RWPE1 (cell line): Measurements from ENCODE around the gene TACC2.

Source experiments
- CTCF ChIA-PET: fragments of 350-600 bp; sonication (Branson Sonifier 250); formaldehyde crosslinking; extraction: SDS; loops from one replicate; lab custom pipeline; 2021; lab: Yijun Ruan, JAX
- POLR2A ChIA-PET: fragments of 400-600 bp; formaldehyde crosslinking; extraction: SDS; loops from one replicate; lab custom pipeline; 2020; ENCODE audit warnings: antibody characterized with exemption; ENCODE audit not compliant: low non-redundant PET; lab: Yijun Ruan, JAX
- DNase-seq: peaks from one replicate; pipeline ENCODE4 v3.0.0; 2012; ENCODE audit warnings: low spot score
- H3K27ac ChIP-seq: fragments of 450-650 bp; 2 replicates; pipeline ENCODE4 v1.5.1; 2017
- CTCF ChIP-seq: fragments of 450-650 bp; conservative IDR thresholded peaks from 2 replicates; pipeline ENCODE4 v1.5.1; 2017; ENCODE audit warnings: low read depth, mild to moderate bottlenecking

TACC2 gene

DNA sequence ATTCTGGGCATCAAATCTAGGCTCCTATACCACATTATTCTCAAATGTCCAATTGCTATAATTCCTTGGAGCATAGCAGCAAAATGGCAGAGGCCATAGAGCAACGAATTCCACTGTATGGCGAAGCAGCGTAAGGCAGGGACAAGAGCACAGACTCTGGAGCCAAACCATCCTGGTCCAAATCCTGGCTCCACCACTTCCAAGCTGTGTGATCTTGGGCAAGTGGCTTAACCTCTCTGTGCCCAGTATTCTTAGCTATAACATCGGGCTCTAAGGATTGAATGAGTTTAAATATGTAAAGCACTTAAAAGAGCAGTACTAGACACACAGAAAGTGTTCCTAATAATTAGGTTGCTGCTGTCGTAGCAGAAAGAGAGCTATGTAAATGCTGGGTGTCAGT lies 56.2 kb downstream of the TACC2 start:
- CTCF ChIA-PET, result no interaction called here
- POLR2A ChIA-PET, result interaction anchor here (0.6 kb wide), 1 partner anchor 45 kb away, joined by 4 read pairs; no protein-coding TSS in a partner anchor
- no peak for TF ChIP-seq CTCF
- no peak for DNase-seq
- H3K27ac ChIP-seq, result no peak overlapping the region

DNA sequence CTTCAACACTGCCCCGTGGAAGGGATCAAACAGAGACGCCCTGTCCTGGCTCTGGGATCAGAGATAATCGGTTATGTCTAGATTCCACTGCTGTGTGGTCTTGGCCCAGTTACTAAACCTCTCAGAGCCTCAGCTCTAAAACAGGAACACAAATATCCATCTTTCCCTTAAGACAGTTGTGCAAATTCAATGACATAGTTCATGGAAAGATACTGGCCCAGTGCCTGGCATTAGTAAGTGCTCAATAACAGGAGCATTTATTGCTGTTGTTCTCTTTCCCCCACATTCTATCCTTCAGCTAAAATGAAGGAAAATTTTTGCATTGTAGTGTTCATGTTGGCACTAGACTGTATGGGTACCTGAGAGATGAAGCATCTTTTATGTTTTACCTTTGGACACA lies 58.6 kb downstream of the TACC2 start:
- H3K27ac ChIP-seq, result no peak overlapping the region
- ChIA-PET POLR2A (no interaction called here), CTCF (no interaction called here)
- no peak for DNase-seq
- TF ChIP-seq CTCF, result no peak

DNA sequence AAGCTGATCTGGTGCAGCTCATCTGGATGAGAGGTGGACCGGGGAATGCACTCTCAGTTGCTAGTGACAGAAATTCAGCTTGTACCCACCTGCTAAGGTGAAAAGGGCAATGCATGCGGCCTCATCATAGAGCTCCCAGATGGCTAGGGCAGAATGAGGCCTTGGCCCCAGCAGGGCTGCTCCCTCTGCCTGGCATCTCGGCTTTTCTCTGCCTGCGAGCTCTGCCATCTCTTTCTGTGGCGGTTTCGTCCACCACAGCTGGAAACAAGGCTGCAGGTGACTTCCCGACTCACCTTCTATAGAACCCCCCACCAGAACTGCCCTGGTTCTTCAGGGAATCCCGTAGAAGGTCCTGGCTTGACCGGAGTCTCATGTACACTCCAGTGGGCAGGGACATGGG lies 60.1 kb downstream of the TACC2 start:
- H3K27ac ChIP-seq, result no peak overlapping the region
- no peak for TF ChIP-seq CTCF
- CTCF ChIA-PET, result interaction anchor here (1.0 kb wide), 1 partner anchor 64 kb away, joined by 4 read pairs; no protein-coding TSS in a partner anchor
- DNase-seq, result no peak
- POLR2A ChIA-PET, result no interaction called here

- POLR2A ChIA-PET, result no interaction called here
- CTCF ChIA-PET, result interaction anchor here (0.7 to 1.8 kb wide), 3 partner anchors 21 to 115 kb away, joined by 3 to 8 read pairs (median 5); no protein-coding TSS in a partner anchor
- no peak for DNase-seq
- TF ChIP-seq CTCF, result no peak
- no peak overlapping the region for H3K27ac ChIP-seq
These were observed 61.3 kb downstream of the TACC2 start for GRCh38 chr10:122050311-122050710.

DNA sequence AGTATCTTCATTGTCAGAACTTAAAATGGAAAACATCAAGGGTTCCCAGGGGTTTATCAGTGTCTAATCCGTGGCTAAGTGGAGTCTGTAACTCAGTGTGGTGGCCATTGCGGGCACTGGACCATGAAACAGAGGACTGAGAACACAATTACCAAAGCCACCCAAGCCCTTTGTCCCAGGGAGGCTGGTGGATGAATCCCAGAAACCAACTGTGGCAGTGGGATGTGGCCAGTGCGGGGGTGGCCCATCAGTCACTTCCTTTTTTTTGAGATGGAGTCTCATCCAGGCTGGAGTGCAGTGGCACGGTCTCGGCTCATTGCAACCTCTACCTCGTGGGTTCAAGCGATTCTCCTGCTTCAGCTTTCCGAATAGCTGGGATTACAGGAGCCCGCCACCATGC lies 61.8 kb downstream of the TACC2 start:
- no peak for DNase-seq
- POLR2A ChIA-PET, result no interaction called here
- CTCF ChIA-PET, result interaction anchor here (0.7 to 1.8 kb wide), 5 partner anchors 37 to 116 kb away, joined by 3 to 8 read pairs (median 5); no protein-coding TSS in a partner anchor
- H3K27ac ChIP-seq, result peak overlapping the region; percentile 43; the same call in 1 of the 2 replicates
- no peak for TF ChIP-seq CTCF

DNA sequence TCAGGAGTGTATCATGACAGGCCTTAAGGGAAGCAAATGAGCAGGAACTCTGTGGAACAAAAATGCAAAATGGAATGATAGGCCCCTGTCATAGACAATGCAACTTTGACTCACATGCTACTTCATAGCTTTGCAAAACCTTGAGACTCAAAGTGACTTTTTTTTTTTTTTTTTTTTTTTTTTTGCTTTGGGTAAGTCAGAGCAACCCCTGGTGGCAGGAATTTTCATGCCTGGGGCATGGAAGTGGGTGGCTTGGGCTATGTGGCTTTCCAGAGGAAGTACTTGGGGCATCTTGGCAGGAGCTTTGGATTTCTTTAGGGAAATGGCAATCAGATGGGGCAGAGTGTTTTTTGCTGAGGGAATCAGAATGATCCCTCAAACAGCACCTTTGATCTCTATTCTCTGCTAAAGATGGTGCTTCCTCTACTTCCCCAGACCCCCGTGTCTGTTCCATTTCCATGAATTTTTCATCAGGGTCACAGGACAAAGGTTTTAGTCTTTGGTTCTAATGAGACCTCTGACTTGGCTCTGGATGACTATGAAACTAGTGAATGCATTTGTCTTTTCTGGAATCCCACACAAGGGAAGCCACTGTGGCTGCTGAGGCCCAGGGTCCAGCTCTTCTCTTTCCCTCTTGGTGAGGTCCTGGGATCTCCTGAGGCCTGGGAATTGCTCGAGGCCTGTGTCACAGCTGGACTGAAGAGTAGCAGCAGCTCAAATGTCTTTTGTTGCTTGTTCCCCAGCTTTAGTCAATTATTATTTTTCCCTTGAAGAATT lies 62.8 kb downstream of the TACC2 start:
- peak overlapping the region; percentile 56 for H3K27ac ChIP-seq
- POLR2A ChIA-PET, result interaction anchor here (0.7 kb wide), 1 partner anchor 116 kb away, joined by 6 read pairs; no protein-coding TSS in a partner anchor
- CTCF ChIA-PET, result interaction anchor here (0.5 to 1.8 kb wide), 25 partner anchors 9 to 1916 kb away, joined by 3 to 10 read pairs (median 5); no protein-coding TSS in a partner anchor

More for the DNA sequence above, 62.8 kb downstream of the TACC2 start:
- peak; percentile 70 for DNase-seq
- peak; percentile 56 for TF ChIP-seq CTCF
